SK-N-SH (cell line): Measurements from ENCODE around the gene EDIL3. TPM values are rescaled to one million over a fixed set of nuclear protein-coding genes. Genes with fewer than 3 reads are reported as not detected.

Source experiments
- CTCF ChIA-PET: fragments of 300-600, 350-600 bp; formaldehyde crosslinking; extraction: SDS; loops from one replicate; lab custom pipeline; 2021; lab: Yijun Ruan, JAX
- POLR2A ChIA-PET: fragments of 350-600 bp; sonication (Branson Sonifier 250); formaldehyde crosslinking; extraction: SDS; loops from one replicate; lab custom pipeline; 2020; ENCODE audit warnings: antibody characterized with exemption, inconsistent platforms; lab: Yijun Ruan, JAX
- DNase-seq: peaks from one replicate; pipeline ENCODE4 v3.0.0; 2012
- H2AFZ ChIP-seq: fragments of 200-600 bp; sonication (generic); 2 replicates; pipeline ENCODE4 v1.8.1; 2016; ENCODE audit warnings: antibody characterized with exemption, mild to moderate bottlenecking, low read depth
- H3F3A ChIP-seq: fragments of 200-600 bp; sonication (generic); replicated peaks from 2 replicates; pipeline ENCODE3; 2016; ENCODE audit warnings: antibody characterized with exemption, mild to moderate bottlenecking; ENCODE audit not compliant: insufficient read depth
- H3K27ac ChIP-seq, 2 experiments: fragments of 200-500 bp in 1 of 2; fragments of 200-600 bp in 1 of 2; sonication (Bioruptor generic) in 1 of 2; sonication (generic), shearing (Covaris generic) in 1 of 2; 2 replicates each; pipeline versions ENCODE4 v1.5.1 to v1.6.1; 2014 to 2016; ENCODE audit warnings: low read depth in 2 of 2, inconsistent platforms in 1 of 2, low read length in 1 of 2, mild to moderate bottlenecking in 1 of 2, mixed read lengths in 1 of 2
- H3K27me3 ChIP-seq: fragments of 200-600 bp; sonication (generic), shearing (Covaris generic); 2 replicates; pipeline ENCODE4 v1.6.1; 2016; ENCODE audit warnings: mixed run types; ENCODE audit not compliant: insufficient read depth
- H3K36me3 ChIP-seq, 2 experiments: fragments of 200-500 bp in 1 of 2; fragments of 200-600 bp in 1 of 2; sonication (Bioruptor generic) in 1 of 2; sonication (generic) in 1 of 2; replicated peaks in 1 of 2; 2 replicates each; pipeline versions ENCODE3 to v1.5.1; 2014 to 2016; ENCODE audit warnings: low read length in 1 of 2, mild to moderate bottlenecking in 1 of 2; ENCODE audit not compliant: insufficient read depth in 2 of 2, control insufficient read depth in 1 of 2
- H3K4me1 ChIP-seq, 2 experiments: fragments of 200-500 bp in 1 of 2; fragments of 200-600 bp in 1 of 2; sonication (Bioruptor generic) in 1 of 2; sonication (generic), shearing (Covaris generic) in 1 of 2; 2 replicates each; pipeline versions ENCODE4 v1.5.1 to v1.6.1; 2014 to 2016; ENCODE audit warnings: low read depth in 1 of 2, low read length in 1 of 2, mixed run types in 1 of 2; ENCODE audit not compliant: insufficient read depth in 2 of 2, control insufficient read depth in 1 of 2
- H3K4me2 ChIP-seq: fragments of 200-600 bp; sonication (generic), shearing (Covaris generic); 2 replicates; pipeline ENCODE4 v1.6.1; 2017; ENCODE audit warnings: mixed run types
- H3K4me3 ChIP-seq, 2 experiments: fragments of 200-500 bp in 1 of 2; fragments of 200-600 bp in 1 of 2; sonication (Bioruptor generic) in 1 of 2; sonication (generic), shearing (Covaris generic) in 1 of 2; 2 replicates each; pipeline versions ENCODE4 v1.5.1 to v1.8.1; 2014 to 2016; ENCODE audit warnings: low read depth in 2 of 2, inconsistent platforms in 1 of 2, low read length in 1 of 2, mild to moderate bottlenecking in 1 of 2, mixed read lengths in 1 of 2, moderate library complexity in 1 of 2
- H3K79me2 ChIP-seq: fragments of 200-600 bp; sonication (generic); 2 replicates; pipeline ENCODE4 v1.8.1; 2017; ENCODE audit warnings: mild to moderate bottlenecking; ENCODE audit not compliant: insufficient read depth
- H3K9ac ChIP-seq: fragments of 200-600 bp; sonication (generic); 2 replicates; pipeline ENCODE4 v1.6.1; 2017; ENCODE audit warnings: mixed run types
- H3K9me2 ChIP-seq: fragments of 200-600 bp; sonication (generic); 2 replicates; pipeline ENCODE4 v1.6.1; 2017; ENCODE audit warnings: mixed run types
- H3K9me3 ChIP-seq: fragments of 200-600 bp; sonication (generic); 2 replicates; pipeline ENCODE4 v1.6.1; 2017; ENCODE audit warnings: mixed run types, mild to moderate bottlenecking, moderate library complexity
- H4K20me1 ChIP-seq: fragments of 200-600 bp; sonication (generic); 2 replicates; pipeline ENCODE4 v1.6.1; 2017; ENCODE audit warnings: mild to moderate bottlenecking, mixed run types; ENCODE audit not compliant: insufficient read depth
- CHD2 ChIP-seq: fragments of 150-350 bp; IDR thresholded peaks from 2 replicates; pipeline ENCODE4 v1.6.1; 2018; ENCODE audit warnings: low read length; ENCODE audit not compliant: partially characterized antibody
- CTCF ChIP-seq: fragments of 200-600 bp; sonication (generic); IDR thresholded peaks from 2 replicates; pipeline ENCODE4 v1.6.1; 2017; ENCODE audit warnings: antibody characterized with exemption, mild to moderate bottlenecking, moderate library complexity
- ELF1 ChIP-seq: IDR thresholded peaks from 2 replicates; pipeline ENCODE4 v1.4.0; 2012
- EP300 ChIP-seq, 2 experiments: IDR thresholded peaks; 2 replicates each; pipeline versions ENCODE4 v1.4.0 to v1.6.1; 2012; ENCODE audit warnings: borderline replicate concordance in 1 of 2, low read depth in 1 of 2, low read length in 1 of 2
- FOSL2 ChIP-seq: IDR thresholded peaks from 2 replicates; pipeline ENCODE4 v1.4.0; 2012; ENCODE audit warnings: low read depth, mild to moderate bottlenecking, moderate library complexity, borderline replicate concordance
- FOXJ3 ChIP-seq: sonication (generic); formaldehyde crosslinking; IDR thresholded peaks from 2 replicates; pipeline ENCODE4 v1.5.1; 2020; ENCODE audit warnings: mild to moderate bottlenecking, missing genetic modification reagents
- FOXM1 ChIP-seq: IDR thresholded peaks from 2 replicates; pipeline ENCODE4 v1.4.0; 2012; ENCODE audit warnings: low read depth, mild to moderate bottlenecking
- GABPA ChIP-seq: IDR thresholded peaks from 2 replicates; pipeline ENCODE4 v1.4.0; 2012; ENCODE audit warnings: low read depth, mild to moderate bottlenecking
- IRF3 ChIP-seq: fragments of 150-350 bp; IDR thresholded peaks from 2 replicates; pipeline ENCODE4 v1.6.1; 2016; ENCODE audit warnings: mild to moderate bottlenecking, low read depth, low read length
- MXI1 ChIP-seq: IDR thresholded peaks from 2 replicates; pipeline ENCODE4 v1.6.1; 2012; ENCODE audit warnings: mild to moderate bottlenecking, low read depth, low read length, improper control_type of control experiment
- NFIC ChIP-seq: IDR thresholded peaks from 2 replicates; pipeline ENCODE4 v1.4.0; 2012; ENCODE audit warnings: borderline replicate concordance
- NRF1 ChIP-seq: IDR thresholded peaks from 2 replicates; pipeline ENCODE4 v1.6.1; 2012; ENCODE audit warnings: low read depth, mild to moderate bottlenecking, low read length
- RAD21 ChIP-seq: IDR thresholded peaks from 2 replicates; pipeline ENCODE4 v1.6.1; 2012; ENCODE audit warnings: mild to moderate bottlenecking, low read length
- RFX5 ChIP-seq: IDR thresholded peaks from 2 replicates; pipeline ENCODE4 v1.6.1; 2012; ENCODE audit warnings: mild to moderate bottlenecking, improper control_type of control experiment, low read length
- RXRA ChIP-seq: IDR thresholded peaks from 2 replicates; pipeline ENCODE4 v1.4.0; 2012; ENCODE audit warnings: low read depth, mild to moderate bottlenecking, borderline replicate concordance
- SIN3A ChIP-seq: IDR thresholded peaks from 2 replicates; pipeline ENCODE4 v1.6.1; 2012; ENCODE audit warnings: low read depth, mild to moderate bottlenecking, low read length, moderate library complexity, borderline replicate concordance
- TAF1 ChIP-seq: IDR thresholded peaks from 2 replicates; pipeline ENCODE4 v1.6.1; 2012; ENCODE audit warnings: low read depth, mild to moderate bottlenecking, low read length, moderate library complexity, borderline replicate concordance
- USF1 ChIP-seq: IDR thresholded peaks from 2 replicates; pipeline ENCODE4 v1.4.0; 2012; ENCODE audit warnings: low read depth, borderline replicate concordance
- USF2 ChIP-seq: fragments of 150-350 bp; IDR thresholded peaks from 2 replicates; pipeline ENCODE4 v1.6.1; 2017; ENCODE audit warnings: antibody characterized with exemption, low read length, low read depth, borderline replicate concordance
- ZBTB33 ChIP-seq: IDR thresholded peaks from 2 replicates; pipeline ENCODE4 v1.4.0; 2012; ENCODE audit warnings: low read depth, borderline replicate concordance
- WGBS: methylation state at CpG from one replicate; pipeline ENCODE4 v1.1.6; 2017; ENCODE audit warnings: low lambda C conversion rate; 5-methylcytosine and 5-hydroxymethylcytosine counted together
- polyA plus RNA-seq, 3 experiments: library from polyadenylated mRNA; depleted of rRNA; stranded (reverse); fragments of >200 nt; gene quantifications; 2 replicates each; pipeline ENCODE4 v1.2.3, GENCODE V29; 2012

EDIL3 gene
- polyA plus RNA-seq, 1 of the 3 experiments (the other 2 are of a cell fraction), result 51.5 TPM

- DNase-seq, result no peak
Measured at GRCh38 chr5:84361572-84361971, 23.1 kb downstream of the EDIL3 start.

More at GRCh38 chr5:84361572-84361971, 23.1 kb downstream of the EDIL3 start:
- Histone ChIP-seq H3K9ac (no peak overlapping the region), H3K4me3 (no peak overlapping the region), H3K9me2 (no peaks in the 10 kb centered on the region), H3K79me2 (peaks cover 87% of the 10 kb centered on the region), H3K36me3 (peaks cover 3 to 7% of the 10 kb centered on the region in 2 experiments), H2AFZ (no peak overlapping the region), H3K27me3 (no peaks in the 10 kb centered on the region), H3K9me3 (no peaks in the 10 kb centered on the region), H4K20me1 (no peaks in the 10 kb centered on the region), H3K27ac (peak overlapping the region in 1 of 2 experiments; percentile 46; a peak in 2 of 4 replicates), H3K4me1 (peaks cover 0 to 14% of the 10 kb centered on the region in 2 experiments; a peak in 2 of 4 replicates), H3F3A (peaks cover 19% of the 10 kb centered on the region), H3K4me2 (no peak overlapping the region)
- CTCF ChIA-PET, result no interaction called here
- 73% methylated on average over 2 of the region's 2 CpGs for WGBS
- no peak for TF ChIP-seq RAD21
- no peak for TF ChIP-seq FOSL2
- no peak for TF ChIP-seq RXRA
- no peak for TF ChIP-seq EP300 (IDR thresholded peaks at IDR 0.05; ENCODE audit: borderline replicate concordance in 1 of 2, low read depth in 1 of 2, low read length in 1 of 2)
- TF ChIP-seq IRF3, result no peak
- TF ChIP-seq FOXM1, result no peak
- no peak for TF ChIP-seq ZBTB33
- TF ChIP-seq USF2, result no peak
- no peak for TF ChIP-seq FOXJ3 (CRISPR knock-in tag)
- TF ChIP-seq USF1, result no peak
- TF ChIP-seq GABPA, result no peak
- TF ChIP-seq NRF1, result no peak
- TF ChIP-seq CHD2, result no peak
- TF ChIP-seq NFIC, result no peak
- no peak for TF ChIP-seq CTCF
- TF ChIP-seq ELF1, result no peak
- TF ChIP-seq MXI1, result no peak
- no peak for TF ChIP-seq RFX5
- no peak for TF ChIP-seq SIN3A
- TF ChIP-seq TAF1, result no peak
- POLR2A ChIA-PET, result no interaction called here
